ENCODE measurements around the gene PBOV1. TPM values are rescaled to one million over a fixed set of nuclear protein-coding genes. Genes with fewer than 3 reads are reported as not detected.
A peak's percentile ranks its signal among the peaks of the same experiment; 100 is the strongest.

Gene PBOV1
- total and polyA plus RNA-seq, 8 donors: not detected

DNA sequence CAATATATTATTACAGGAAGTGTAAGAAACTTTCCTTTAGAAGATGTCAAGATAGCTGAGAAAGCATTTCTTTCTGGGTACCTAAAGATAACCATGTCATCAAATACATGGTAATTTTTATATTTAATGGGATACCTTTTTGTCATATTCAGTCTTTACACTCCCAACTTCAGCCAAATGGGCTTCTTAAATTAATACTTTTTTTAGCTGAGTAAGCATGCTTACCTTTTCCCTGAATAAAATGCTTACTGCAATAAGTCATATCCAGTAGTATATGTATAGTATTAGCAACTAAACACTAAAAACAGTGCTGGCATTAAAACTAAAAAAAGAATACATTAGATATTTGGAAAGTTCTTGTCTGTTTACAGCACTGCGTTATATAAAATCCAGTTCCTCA lies 17.4 kb upstream of the PBOV1 start:
- Histone ChIP-seq H3K36me3 (no peaks in the 10 kb centered on the region), H3K4me1 (peaks cover 20 to 64% (median 46%) of the 10 kb centered on the region in 3 donors), H3K4me3 (no peak overlapping the region), H3K27ac (no peak overlapping the region), H3K27me3 (no peaks in the 10 kb centered on the region), H3K9me3 (no peaks in the 10 kb centered on the region)
- FAIRE-seq: no peak
- WGBS, 2 donors: 81 to 90% methylated on average over 1 of the region's 1 CpG
- no peak for ATAC-seq
- TF ChIP-seq, protein P1, sequence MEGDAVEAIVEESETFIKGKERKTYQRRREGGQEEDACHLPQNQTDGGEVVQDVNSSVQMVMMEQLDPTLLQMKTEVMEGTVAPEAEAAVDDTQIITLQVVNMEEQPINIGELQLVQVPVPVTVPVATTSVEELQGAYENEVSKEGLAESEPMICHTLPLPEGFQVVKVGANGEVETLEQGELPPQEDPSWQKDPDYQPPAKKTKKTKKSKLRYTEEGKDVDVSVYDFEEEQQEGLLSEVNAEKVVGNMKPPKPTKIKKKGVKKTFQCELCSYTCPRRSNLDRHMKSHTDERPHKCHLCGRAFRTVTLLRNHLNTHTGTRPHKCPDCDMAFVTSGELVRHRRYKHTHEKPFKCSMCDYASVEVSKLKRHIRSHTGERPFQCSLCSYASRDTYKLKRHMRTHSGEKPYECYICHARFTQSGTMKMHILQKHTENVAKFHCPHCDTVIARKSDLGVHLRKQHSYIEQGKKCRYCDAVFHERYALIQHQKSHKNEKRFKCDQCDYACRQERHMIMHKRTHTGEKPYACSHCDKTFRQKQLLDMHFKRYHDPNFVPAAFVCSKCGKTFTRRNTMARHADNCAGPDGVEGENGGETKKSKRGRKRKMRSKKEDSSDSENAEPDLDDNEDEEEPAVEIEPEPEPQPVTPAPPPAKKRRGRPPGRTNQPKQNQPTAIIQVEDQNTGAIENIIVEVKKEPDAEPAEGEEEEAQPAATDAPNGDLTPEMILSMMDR (IDR thresholded peaks at IDR 0.05): no peak
- intact Hi-C loops (cut with DNase I): loop anchor here in 1 of 3 donors (10.0 kb wide), 1 partner anchor 71 kb away; the partner anchor contains the start of gene ARFGEF3
- DNase-seq: no peak

DNA sequence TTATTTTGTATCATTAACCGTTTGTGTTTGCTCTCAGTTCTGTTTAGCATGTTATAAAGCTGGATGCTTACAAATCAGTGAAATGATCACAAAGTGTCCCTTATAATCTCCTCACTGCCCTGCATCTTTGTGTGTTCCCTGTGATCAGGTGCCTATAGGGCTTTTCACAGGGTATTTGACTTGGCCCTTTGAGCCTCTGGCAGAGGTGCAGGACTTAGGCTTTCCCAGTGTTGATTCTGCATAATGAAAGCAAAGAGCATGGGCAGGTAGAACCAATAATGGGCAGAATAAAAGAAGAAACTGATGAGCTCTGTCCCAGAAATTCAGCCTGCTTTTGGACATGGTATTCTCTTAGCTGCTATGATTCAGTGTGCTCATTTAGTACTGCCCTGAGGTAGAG lies 16.9 kb upstream of the PBOV1 start:
- TF ChIP-seq, protein P1 (IDR thresholded peaks at IDR 0.05): no peak
- Histone ChIP-seq H3K36me3 (no peaks in the 10 kb centered on the region), H3K27me3 (no peaks in the 10 kb centered on the region), H3K9me3 (no peaks in the 10 kb centered on the region), H3K27ac (peak overlapping the region in 1 of 4 donors; percentile 8), H3K4me1 (peaks cover 20 to 60% (median 43%) of the 10 kb centered on the region in 3 donors), H3K4me3 (no peak overlapping the region)
- FAIRE-seq (no peak), DNase-seq (no peak), ATAC-seq (no peak)
- intact Hi-C loops (cut with DNase I): loop anchor here in 1 of 3 donors (10.0 kb wide), 1 partner anchor 70 kb away; the partner anchor contains the start of gene ARFGEF3
- WGBS, 2 donors: 43 to 59% methylated on average over 1 of the region's 1 CpG

DNA sequence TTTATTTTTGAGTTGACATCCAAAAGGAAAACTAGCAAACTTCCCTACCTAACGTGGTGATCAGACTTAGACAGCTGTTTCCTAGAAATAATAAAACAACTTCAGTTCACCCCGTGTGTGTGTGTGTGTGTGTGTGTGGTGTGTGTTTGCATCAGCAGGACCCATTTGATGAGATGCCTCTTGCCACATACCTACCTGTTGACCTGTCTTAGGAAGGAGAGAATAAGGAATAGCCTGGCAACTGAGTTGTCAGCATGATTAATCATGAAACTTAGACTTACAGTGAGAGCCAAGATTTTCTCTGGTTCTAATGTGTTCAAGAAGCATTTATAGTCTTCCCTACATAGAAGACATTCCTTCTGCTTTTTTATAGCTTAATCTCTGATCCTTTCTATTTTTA lies 16.1 kb upstream of the PBOV1 start:
- WGBS, 2 donors: 48 to 56% methylated on average over 2 of the region's 2 CpGs
- TF ChIP-seq, protein P1 (IDR thresholded peaks at IDR 0.05): no peak
- Histone ChIP-seq H3K9me3 (no peaks in the 10 kb centered on the region), H3K27ac (no peak overlapping the region), H3K4me3 (no peak overlapping the region), H3K27me3 (no peaks in the 10 kb centered on the region), H3K4me1 (peaks cover 18 to 53% (median 39%) of the 10 kb centered on the region in 3 donors), H3K36me3 (no peaks in the 10 kb centered on the region)
- intact Hi-C loops (cut with DNase I): loop anchor here in 1 of 3 donors (10.0 kb wide), 1 partner anchor 70 kb away; the partner anchor contains the start of gene ARFGEF3
- FAIRE-seq (no peak), DNase-seq (no peak), ATAC-seq (peak in 1 of 4 donors; percentile 2)

DNA sequence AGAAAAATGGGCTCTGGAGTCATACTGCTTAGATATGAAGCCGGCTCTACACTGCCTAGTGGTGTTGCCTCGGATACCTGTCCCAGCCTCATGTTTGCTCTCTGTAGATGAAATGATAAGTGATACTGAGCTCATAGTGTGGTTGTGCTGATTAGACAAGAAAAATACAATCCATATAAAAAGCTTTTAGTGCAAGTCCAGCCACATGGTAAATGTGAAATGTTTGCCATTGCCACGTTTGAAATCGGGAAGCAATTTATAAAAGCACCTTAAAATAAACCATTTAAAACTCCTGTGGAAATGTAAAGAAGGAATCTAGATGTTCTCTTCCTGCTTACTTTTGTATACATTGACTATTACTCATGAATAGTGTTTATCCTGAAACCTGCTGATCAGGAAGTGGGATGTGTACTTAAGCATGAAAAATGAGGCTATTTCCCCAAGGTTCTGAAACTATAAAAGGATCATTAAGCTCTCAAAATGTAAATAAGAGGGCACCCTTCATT lies 13.1 kb upstream of the PBOV1 start:
- TF ChIP-seq, protein P1 (IDR thresholded peaks at IDR 0.05): no peak
- ATAC-seq (peak; percentile 72 to 83 (median 80)), DNase-seq (peak in 1 of 6 donors; percentile 50), FAIRE-seq (no peak)
- H3K4me1 ChIP-seq: peaks cover 16 to 46% (median 41%) of the 10 kb centered on the region in 3 donors
- H3K9me3 ChIP-seq: no peaks in the 10 kb centered on the region
- H3K36me3 ChIP-seq: no peaks in the 10 kb centered on the region
- no peak overlapping the region for H3K4me3 ChIP-seq
- WGBS, 2 donors: 6 to 7% methylated on average over 4 of the region's 4 CpGs
- intact Hi-C loops (cut with DNase I): loop anchor here in 1 of 3 donors (10.0 kb wide), 1 partner anchor 67 kb away; the partner anchor contains the start of gene ARFGEF3
- no peaks in the 10 kb centered on the region for H3K27me3 ChIP-seq
- peak overlapping the region; percentile 67 to 83 (median 73) for H3K27ac ChIP-seq

DNA sequence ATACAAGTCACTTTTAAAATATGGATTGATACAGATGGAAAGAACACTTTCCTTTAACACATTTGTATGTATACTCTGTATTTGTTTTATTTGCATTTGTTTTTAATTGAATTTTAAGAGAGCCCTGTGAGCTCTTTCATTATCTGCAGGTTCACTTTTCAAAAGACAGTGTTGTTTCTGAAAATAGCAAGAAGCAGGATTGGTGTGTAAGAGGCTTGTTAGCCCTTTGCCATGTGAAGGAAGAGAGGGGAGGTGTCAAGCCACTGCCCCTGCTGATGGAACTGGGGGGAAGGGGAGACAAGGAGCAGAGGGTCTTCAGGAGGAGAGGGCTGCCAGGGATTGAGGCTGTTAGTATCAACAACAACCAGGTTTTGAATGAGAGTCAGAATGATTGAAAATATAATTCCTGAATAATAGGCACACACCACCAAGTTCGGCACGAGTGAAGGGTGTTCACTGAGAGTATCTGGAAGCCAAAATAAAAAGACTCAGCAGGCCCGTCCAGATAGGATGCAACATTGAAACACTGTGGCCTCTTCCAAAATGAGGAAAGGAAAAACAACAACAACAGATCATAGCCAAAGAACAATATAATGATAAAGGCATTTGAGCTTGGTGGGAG lies 12.6 kb upstream of the PBOV1 start:
- Histone ChIP-seq H3K4me1 (peaks cover 16 to 46% (median 43%) of the 10 kb centered on the region in 3 donors), H3K4me3 (no peak overlapping the region), H3K27me3 (no peaks in the 10 kb centered on the region), H3K27ac (peak overlapping the region; percentile 67 to 83 (median 73)), H3K9me3 (no peaks in the 10 kb centered on the region), H3K36me3 (no peaks in the 10 kb centered on the region)
- TF ChIP-seq, protein P1 (IDR thresholded peaks at IDR 0.05): no peak
- no peak for FAIRE-seq
- 31 to 34% methylated on average over 3 of the region's 3 CpGs for WGBS, 2 donors
- ATAC-seq: no peak
- DNase-seq: no peak
- intact Hi-C loops (cut with DNase I): loop anchor here in 1 of 3 donors (10.0 kb wide), 1 partner anchor 66 kb away; the partner anchor contains the start of gene ARFGEF3
